ENCODE results near the gene MUC5B. TPM values are rescaled to one million over a fixed set of nuclear protein-coding genes. Genes with fewer than 3 reads are reported as not detected.

MUC5B gene
- total and polyA plus RNA-seq, 4 donors: 0.17 to 0.95 (median 0.50) TPM; not detected in 1

GRCh38 chr11:1219446-1219833, 3.4 kb upstream of the MUC5B start:
- H3K9ac ChIP-seq (ENCODE audit: low read depth in 1 of 2, low read length in 2 of 2): no peak overlapping the region
- H3K4me1 ChIP-seq (ENCODE audit: control insufficient read depth in 4 of 4, insufficient read depth in 4 of 4, low read length in 3 of 4): no peaks in the 10 kb centered on the region
- DNase-seq (ENCODE audit: low spot score): no peak
- no peak for TF ChIP-seq GABPA (IDR thresholded peaks at IDR 0.05 in 1 of 2, conservative IDR thresholded peaks at IDR 0.05 in 1 of 2)
- TF ChIP-seq TAF1 (conservative IDR thresholded peaks at IDR 0.05): no peak
- TF ChIP-seq HNF4A (conservative IDR thresholded peaks at IDR 0.05): no peak
- no peak for TF ChIP-seq RAD21 (IDR thresholded peaks at IDR 0.05)
- TF ChIP-seq JUND (IDR thresholded peaks at IDR 0.05): no peak
- no peak for TF ChIP-seq SP1 (IDR thresholded peaks at IDR 0.05)
- TF ChIP-seq FOXA1 (IDR thresholded peaks at IDR 0.05): no peak
- H3K9me3 ChIP-seq (ENCODE audit: control insufficient read depth in 4 of 4, low read length in 3 of 4): no peaks in the 10 kb centered on the region
- H3K4me3 ChIP-seq (ENCODE audit: low read depth in 1 of 3, low read length in 3 of 3): no peak overlapping the region
- 50% methylated on average over 10 of the region's 10 CpGs for WGBS
- H3K27ac ChIP-seq (ENCODE audit: low read depth in 1 of 2, low read length in 2 of 2): no peak overlapping the region
- no peaks in the 10 kb centered on the region for H3K36me3 ChIP-seq (ENCODE audit: control insufficient read depth in 4 of 4, insufficient read depth in 3 of 4, low read depth in 1 of 4, low read length in 3 of 4)
- peaks cover 0 to 6% (median 1%) of the 10 kb centered on the region in 4 donors for H3K27me3 ChIP-seq (ENCODE audit: control insufficient read depth in 4 of 4, insufficient read depth in 4 of 4, low read length in 3 of 4)

GRCh38 chr11:1219834-1220815, 2.7 kb upstream of the MUC5B start:
- DNase-seq (ENCODE audit: low spot score): no peak

More at GRCh38 chr11:1219834-1220815, 2.7 kb upstream of the MUC5B start:
- Histone ChIP-seq H3K9me3 (ENCODE audit: control insufficient read depth in 4 of 4, low read length in 3 of 4) (no peaks in the 10 kb centered on the region), H3K27ac (ENCODE audit: low read depth in 1 of 2, low read length in 2 of 2) (no peak overlapping the region), H3K4me1 (ENCODE audit: control insufficient read depth in 4 of 4, insufficient read depth in 4 of 4, low read length in 3 of 4) (no peaks in the 10 kb centered on the region), H3K9ac (ENCODE audit: low read depth in 1 of 2, low read length in 2 of 2) (no peak overlapping the region), H3K4me3 (ENCODE audit: low read depth in 1 of 3, low read length in 3 of 3) (no peak overlapping the region), H3K36me3 (ENCODE audit: control insufficient read depth in 4 of 4, insufficient read depth in 3 of 4, low read depth in 1 of 4, low read length in 3 of 4) (no peaks in the 10 kb centered on the region), H3K27me3 (ENCODE audit: control insufficient read depth in 4 of 4, insufficient read depth in 4 of 4, low read length in 3 of 4) (peaks cover 0 to 6% (median 1%) of the 10 kb centered on the region in 4 donors)
- no peak for TF ChIP-seq RXRA (IDR thresholded peaks at IDR 0.05)
- TF ChIP-seq TAF1 (conservative IDR thresholded peaks at IDR 0.05): no peak
- peak; percentile 21 for TF ChIP-seq NR2F2 (IDR thresholded peaks at IDR 0.05)
- TF ChIP-seq ZBTB33 (IDR thresholded peaks at IDR 0.05): no peak
- no peak for TF ChIP-seq CTCF (IDR thresholded peaks at IDR 0.05; ENCODE audit: low read depth, low read length, missing input control)
- TF ChIP-seq ATF3 (IDR thresholded peaks at IDR 0.05): no peak
- TF ChIP-seq FOXA1 (IDR thresholded peaks at IDR 0.05): no peak
- no peak for TF ChIP-seq YY1 (IDR thresholded peaks at IDR 0.05)
- TF ChIP-seq EGR1 (IDR thresholded peaks at IDR 0.05; ENCODE audit: low read depth in 2 of 2): no peak
- 43% methylated on average over 48 of the region's 48 CpGs for WGBS

All from liver (tissue), 9 donors.